Neural crest cell (in vitro differentiated cells): Measurements from ENCODE around the gene B9D1. TPM values are rescaled to one million over a fixed set of nuclear protein-coding genes. Genes with fewer than 3 reads are reported as not detected.

Source experiments
- DNase-seq: peaks from one replicate; pipeline ENCODE4 v3.0.0; 2021; ENCODE audit warnings: low read depth, mixed read lengths, low spot score
- H3K27ac Mint-ChIP-seq: one replicate; pipeline ENCODE4 v1.8.0; 2021; ENCODE audit warnings: mild to moderate bottlenecking, mixed read lengths; ENCODE audit not compliant: unreplicated experiment
- H3K27me3 Mint-ChIP-seq: 2 replicates; pipeline ENCODE4 v1.8.0; 2021; ENCODE audit warnings: low read depth, mild to moderate bottlenecking, mixed read lengths
- H3K36me3 Mint-ChIP-seq: 2 replicates; pipeline ENCODE4 v1.8.0; 2021; ENCODE audit warnings: low read depth, mild to moderate bottlenecking, mixed read lengths
- H3K4me1 Mint-ChIP-seq: 2 replicates; pipeline ENCODE4 v1.8.0; 2021; ENCODE audit warnings: mixed read lengths
- H3K4me3 Mint-ChIP-seq: one replicate; pipeline ENCODE4 v1.8.0; 2021; ENCODE audit warnings: mild to moderate bottlenecking, mixed read lengths
- H3K9me3 Mint-ChIP-seq: 2 replicates; pipeline ENCODE4 v1.8.0; 2021; ENCODE audit warnings: mixed read lengths
- CTCF ChIP-seq: fragments of 200-600 bp; sonication (generic); conservative IDR thresholded peaks from 2 replicates; pipeline ENCODE4 v1.5.0; 2021; ENCODE audit warnings: antibody characterized with exemption, mild to moderate bottlenecking
- microRNA-seq: library from miRNA; unstranded; fragments of <30 nt; microRNA quantifications from one replicate; pipeline ENCODE4, GENCODE V29; 2020
- total RNA-seq: library from RNA; stranded (reverse); gene quantifications from 2 replicates; pipeline ENCODE4 v1.2.1, GENCODE V29; 2021

The B9D1 gene
- total RNA-seq, 1 donor from 2014 or later: 17.9 TPM

GRCh38 chr17:19294443-19294842 is 68.1 kb downstream of the B9D1 start:
- TF ChIP-seq CTCF: no peak
- Mint-ChIP-seq H3K4me1 (peaks cover 35% of the 10 kb centered on the region), H3K27ac (no peak overlapping the region)

More at GRCh38 chr17:19294443-19294842, 68.1 kb downstream of the B9D1 start:
- Mint-ChIP-seq H3K9me3 (no peaks in the 10 kb centered on the region), H3K4me3 (no peak overlapping the region), H3K36me3 (no peaks in the 10 kb centered on the region), H3K27me3 (no peaks in the 10 kb centered on the region)
- no peak for DNase-seq

Small RNA genes within 50 kb of the gene (microRNA-seq; reads per million reads assigned to microRNA genes)
- gene MIR1180: 7,160 reads per million, percentile 92 among the genes with 10 or more reads in this experiment

Other genes starting within 250 kb of the B9D1 start
- gene GRAPL, start 235.1 kb downstream of the B9D1 start, total RNA-seq: 1.2 and 1.8 TPM in 2 replicates
- 45.5 and 47.3 TPM in 2 replicates for gene EPN2, start 125.4 kb downstream of the B9D1 start, total RNA-seq
- 39.3 and 39.5 TPM in 2 replicates for gene MAPK7, start 15.8 kb upstream of the B9D1 start, total RNA-seq
- 0.26 and 0.43 TPM in 2 replicates for gene MFAP4, start 24.5 kb upstream of the B9D1 start, total RNA-seq
- gene RNF112, start 48.5 kb upstream of the B9D1 start, total RNA-seq: 0.84 and 1.2 TPM in 2 replicates
- 4.1 and 4.3 TPM in 2 replicates for gene SLC47A1, start 171.1 kb upstream of the B9D1 start, total RNA-seq